ENCODE data around the gene PARP12.

GRCh38 chr7:140027858-140028257 is 34.9 kb downstream of the PARP12 start:
- no peak for TF ChIP-seq CTCF (IDR thresholded peaks at IDR 0.05 in 2 of 3, conservative IDR thresholded peaks at IDR 0.05 in 1 of 3; ENCODE audit: control insufficient read depth in 2 of 3, extremely low read depth in 1 of 3, insufficient read depth in 1 of 3, low read depth in 3 of 3, low read length in 3 of 3)
- no peak for TF ChIP-seq ZBTB40 (IDR thresholded peaks at IDR 0.05; ENCODE audit: borderline replicate concordance)
- TF ChIP-seq RFX5 (IDR thresholded peaks at IDR 0.05; ENCODE audit: low read depth, low read length): no peak
- no peak for TF ChIP-seq MAX (IDR thresholded peaks at IDR 0.05; ENCODE audit: low read depth, low read length)
- TF ChIP-seq POLR2A (IDR thresholded peaks at IDR 0.05; ENCODE audit: low read depth, low read length): no peak
- no peak for TF ChIP-seq PAX8 (IDR thresholded peaks at IDR 0.05)
- TF ChIP-seq CBX5 (IDR thresholded peaks at IDR 0.05; ENCODE audit: low read depth): no peak
- TF ChIP-seq E2F4 (IDR thresholded peaks at IDR 0.05; ENCODE audit: low read depth, low read length): no peak
